ENCODE results near the gene PCNA. TPM values are rescaled to one million over a fixed set of nuclear protein-coding genes. Genes with fewer than 3 reads are reported as not detected.

PCNA gene
- total and polyA plus RNA-seq, 5 experiments from 2014 or later = 39.4 to 57.1 (median 44.3) TPM

GRCh38 chr20:5133998-5134397, 14.2 kb upstream of the PCNA start:
- Mint-ChIP-seq H3K9me3 (no peaks in the 10 kb centered on the region), H3K4me1 (peaks cover 16 to 45% (median 30%) of the 10 kb centered on the region in 4 donors), H3K27me3 (no peaks in the 10 kb centered on the region), H3K36me3 (peaks cover 0 to 43% (median 0%) of the 10 kb centered on the region in 3 donors), H3K27ac (no peak overlapping the region), H3K4me3 (no peak overlapping the region)
- ATAC-seq (no peak), DNase-seq (no peak)
- POLR2A ChIA-PET = no interaction called here

- ATAC-seq (no peak), DNase-seq (no peak)
- H3K36me3 Mint-ChIP-seq = peaks cover 0 to 40% (median 0%) of the 10 kb centered on the region in 3 donors
- H3K9me3 Mint-ChIP-seq = no peaks in the 10 kb centered on the region
- H3K27ac Mint-ChIP-seq = peak overlapping the region in 6 of 10 donors; percentile 35 to 68 (median 50)
- H3K4me1 Mint-ChIP-seq = peaks cover 21 to 53% (median 42%) of the 10 kb centered on the region in 4 donors
- H3K4me3 Mint-ChIP-seq = peak overlapping the region in 2 of 10 donors; percentile 31 to 43
- H3K27me3 Mint-ChIP-seq = no peaks in the 10 kb centered on the region
- POLR2A ChIA-PET = interaction anchor here (0.6 kb wide), 1 partner anchor 318 kb away, joined by 3 read pairs; no protein-coding TSS in a partner anchor
Measured at GRCh38 chr20:5131502-5131901, 11.7 kb upstream of the PCNA start.

GRCh38 chr20:5128886-5129285, 9.1 kb upstream of the PCNA start:
- Mint-ChIP-seq H3K27ac (peak overlapping the region; percentile 58 to 99 (median 98)), H3K4me1 (peaks cover 20 to 53% (median 41%) of the 10 kb centered on the region in 4 donors), H3K36me3 (peaks cover 0 to 29% (median 0%) of the 10 kb centered on the region in 3 donors), H3K27me3 (no peaks in the 10 kb centered on the region), H3K4me3 (peak overlapping the region; percentile 33 to 99 (median 94)), H3K9me3 (no peaks in the 10 kb centered on the region)
- ATAC-seq (no peak), DNase-seq (no peak)
- POLR2A ChIA-PET = interaction anchor here (1.0 kb wide), 2 partner anchors 13 to 41 kb away, joined by 3 to 4 read pairs; no protein-coding TSS in a partner anchor

- no peak for DNase-seq
- Mint-ChIP-seq H3K27me3 (no peaks in the 10 kb centered on the region), H3K27ac (peak overlapping the region; percentile 58 to 99 (median 98)), H3K36me3 (peaks cover 0 to 23% (median 0%) of the 10 kb centered on the region in 3 donors), H3K9me3 (no peaks in the 10 kb centered on the region), H3K4me3 (peak overlapping the region; percentile 87 to 99 (median 94)), H3K4me1 (peaks cover 20 to 52% (median 40%) of the 10 kb centered on the region in 4 donors)
- POLR2A ChIA-PET = interaction anchor here (0.5 to 2.7 kb wide), 6 partner anchors 27 to 519 kb away, joined by 3 to 27 read pairs (median 6); no protein-coding TSS in a partner anchor
- ATAC-seq = no peak
Measured at GRCh38 chr20:5127859-5128424, 8.2 kb upstream of the PCNA start.

GRCh38 chr20:5127204-5127858, 7.6 kb upstream of the PCNA start:
- Mint-ChIP-seq H3K4me1 (peaks cover 20 to 52% (median 40%) of the 10 kb centered on the region in 4 donors), H3K36me3 (peaks cover 0 to 23% (median 0%) of the 10 kb centered on the region in 3 donors), H3K27me3 (no peaks in the 10 kb centered on the region), H3K27ac (peak overlapping the region; percentile 58 to 99 (median 98)), H3K9me3 (no peaks in the 10 kb centered on the region), H3K4me3 (peak overlapping the region; percentile 87 to 99 (median 94))
- ATAC-seq (peak; percentile 46 to 63), DNase-seq (peak; percentile 53 to 92 (median 75))
- POLR2A ChIA-PET = interaction anchor here (0.5 to 2.7 kb wide), 11 partner anchors 11 to 1359 kb away, joined by 3 to 27 read pairs (median 6); partner anchors contain the start of gene ADISSP

- ATAC-seq (peak; percentile 83 to 85), DNase-seq (peak; percentile 96 to 100 (median 100))
- Mint-ChIP-seq H3K27me3 (no peaks in the 10 kb centered on the region), H3K36me3 (peaks cover 0 to 23% (median 0%) of the 10 kb centered on the region in 3 donors), H3K4me3 (peak within 1 kb of the TSS; percentile 87 to 99 (median 94)), H3K9me3 (no peaks in the 10 kb centered on the region), H3K4me1 (peaks cover 20 to 48% (median 37%) of the 10 kb centered on the region in 4 donors), H3K27ac (peak within 1 kb of the TSS; percentile 58 to 99 (median 98))
- POLR2A ChIA-PET = interaction anchor here (0.7 to 2.7 kb wide), 15 partner anchors 10 to 1359 kb away, joined by 3 to 27 read pairs (median 4); partner anchors contain the start of gene ADISSP
Measured at GRCh38 chr20:5126512-5127203, 6.9 kb upstream of the PCNA start, which contains the start of gene CDS2. TSS of gene CDS2 (plus strand) at chr20:5127008. CDS start at chr20:5127093, 85 bp downstream.

- H3K4me3 Mint-ChIP-seq = peak overlapping the region in 1 of 10 donors; percentile 14
- ATAC-seq (no peak), DNase-seq (no peak)
- peaks cover 0 to 2% (median 0%) of the 10 kb centered on the region in 3 donors for H3K36me3 Mint-ChIP-seq
- peak overlapping the region in 1 of 10 donors; percentile 40 for H3K27ac Mint-ChIP-seq
- peaks cover 11 to 50% (median 34%) of the 10 kb centered on the region in 4 donors for H3K4me1 Mint-ChIP-seq
- no peaks in the 10 kb centered on the region for H3K9me3 Mint-ChIP-seq
- H3K27me3 Mint-ChIP-seq = no peaks in the 10 kb centered on the region
- POLR2A ChIA-PET = no interaction called here
Measured at GRCh38 chr20:5122873-5123260, 3.1 kb upstream of the PCNA start.

- Mint-ChIP-seq H3K36me3 (peaks cover 0 to 25% (median 9%) of the 10 kb centered on the region in 3 donors), H3K4me1 (peaks cover 3 to 39% (median 23%) of the 10 kb centered on the region in 4 donors), H3K27ac (peak overlapping the region; percentile 92 to 99 (median 94)), H3K4me3 (peak overlapping the region; percentile 91 to 97 (median 94)), H3K9me3 (no peaks in the 10 kb centered on the region), H3K27me3 (no peaks in the 10 kb centered on the region)
- DNase-seq (no peak), ATAC-seq (no peak)
- POLR2A ChIA-PET = interaction anchor here (0.5 to 2.3 kb wide), 11 partner anchors 9 to 597 kb away, joined by 3 to 12 read pairs (median 4); no protein-coding TSS in a partner anchor
Measured at GRCh38 chr20:5120185-5120476, 373 bp upstream of the PCNA start.

- POLR2A ChIA-PET = interaction anchor here (1.1 to 2.3 kb wide), 9 partner anchors 8 to 309 kb away, joined by 3 to 12 read pairs (median 6); no protein-coding TSS in a partner anchor
- H3K36me3 Mint-ChIP-seq = peaks cover 0 to 34% (median 13%) of the 10 kb centered on the region in 3 donors
- ATAC-seq (no peak), DNase-seq (no peak)
- peak overlapping the region; percentile 91 to 97 (median 94) for H3K4me3 Mint-ChIP-seq
- no peaks in the 10 kb centered on the region for H3K27me3 Mint-ChIP-seq
- no peaks in the 10 kb centered on the region for H3K9me3 Mint-ChIP-seq
- peak overlapping the region in 8 of 10 donors; percentile 21 to 99 (median 93) for H3K27ac Mint-ChIP-seq
- H3K4me1 Mint-ChIP-seq = peaks cover 3 to 38% (median 23%) of the 10 kb centered on the region in 4 donors
Measured at GRCh38 chr20:5119143-5119434, 669 bp downstream of the PCNA start.

- peaks cover 3 to 41% (median 25%) of the 10 kb centered on the region in 4 donors for H3K4me1 Mint-ChIP-seq
- POLR2A ChIA-PET = interaction anchor here (1.1 to 3.1 kb wide), 8 partner anchors 8 to 309 kb away, joined by 4 to 14 read pairs (median 8); partner anchors contain the start of gene CDS2
- H3K36me3 Mint-ChIP-seq = peaks cover 0 to 38% (median 13%) of the 10 kb centered on the region in 3 donors
- peak overlapping the region in 8 of 10 donors; percentile 21 to 99 (median 93) for H3K27ac Mint-ChIP-seq
- ATAC-seq (no peak), DNase-seq (no peak)
- H3K27me3 Mint-ChIP-seq = no peaks in the 10 kb centered on the region
- H3K4me3 Mint-ChIP-seq = peak overlapping the region; percentile 91 to 97 (median 94)
- no peaks in the 10 kb centered on the region for H3K9me3 Mint-ChIP-seq
Measured at GRCh38 chr20:5118220-5119142, 1.3 kb downstream of the PCNA start.

GRCh38 chr20:5116875-5117274, 2.9 kb downstream of the PCNA start:
- H3K4me3 Mint-ChIP-seq = no peak overlapping the region
- H3K27ac Mint-ChIP-seq = no peak overlapping the region
- peaks cover 7 to 50% (median 34%) of the 10 kb centered on the region in 4 donors for H3K4me1 Mint-ChIP-seq
- no peak for DNase-seq
- POLR2A ChIA-PET = interaction anchor here (0.5 to 3.1 kb wide), 3 partner anchors 10 to 303 kb away, joined by 3 to 14 read pairs (median 3); partner anchors contain the start of gene CDS2
- H3K36me3 Mint-ChIP-seq = peaks cover 0 to 41% (median 13%) of the 10 kb centered on the region in 3 donors
- no peak for ATAC-seq
- no peaks in the 10 kb centered on the region for H3K9me3 Mint-ChIP-seq
- H3K27me3 Mint-ChIP-seq = no peaks in the 10 kb centered on the region
